Mesendoderm (in vitro differentiated cells): ENCODE results near the gene CD3G. TPM values are rescaled to one million over a fixed set of nuclear protein-coding genes. Genes with fewer than 3 reads are reported as not detected.
"Not testable (repeated sequence)": the region's sequence is repeated elsewhere in the genome, so short reads cannot be mapped to it uniquely, and the experiment has no call there.

Experiments used
- DNase-seq: peaks from one replicate; pipeline ENCODE4 v3.0.0; 2013
- H2AK5ac ChIP-seq: 2 replicates; pipeline ENCODE4 v1.6.1; 2013; ENCODE audit warnings: low read length, inconsistent platforms
- H2BK120ac ChIP-seq: 2 replicates; pipeline ENCODE4 v1.6.1; 2013; ENCODE audit warnings: low read depth, mild to moderate bottlenecking, low read length, moderate library complexity, mixed read lengths
- H2BK15ac ChIP-seq: replicated peaks from 2 replicates; pipeline ENCODE4 v1.6.1; 2013; ENCODE audit warnings: low read depth, mild to moderate bottlenecking, moderate library complexity
- H2BK5ac ChIP-seq: 2 replicates; pipeline ENCODE4 v1.6.1; 2013; ENCODE audit warnings: low read length, inconsistent platforms
- H3K18ac ChIP-seq: 2 replicates; pipeline ENCODE4 v1.6.1; 2013; ENCODE audit warnings: mild to moderate bottlenecking, low read length, mixed read lengths
- H3K23ac ChIP-seq: one replicate; pipeline ENCODE4 v1.6.1; 2013; ENCODE audit warnings: low read length
- H3K27ac ChIP-seq: 2 replicates; pipeline ENCODE4 v1.5.1; 2013; ENCODE audit warnings: low read depth, mild to moderate bottlenecking, inconsistent platforms, low read length, moderate library complexity
- H3K27me3 ChIP-seq: 2 replicates; pipeline ENCODE4 v1.6.1; 2013; ENCODE audit warnings: low read length, control low read depth, mild to moderate bottlenecking, inconsistent platforms; ENCODE audit not compliant: insufficient read depth, poor library complexity
- H3K36me3 ChIP-seq: 2 replicates; pipeline ENCODE4 v1.6.1; 2013; ENCODE audit warnings: low read length, inconsistent platforms; ENCODE audit not compliant: control insufficient read depth, insufficient read depth
- H3K4ac ChIP-seq: one replicate; pipeline ENCODE4 v1.6.1; 2013; ENCODE audit warnings: low read depth, mild to moderate bottlenecking, low read length, moderate library complexity
- H3K4me1 ChIP-seq: 2 replicates; pipeline ENCODE4 v1.6.1; 2013; ENCODE audit warnings: low read depth, low read length, inconsistent platforms; ENCODE audit not compliant: control insufficient read depth
- H3K4me2 ChIP-seq: 2 replicates; pipeline ENCODE4 v1.6.1; 2013; ENCODE audit warnings: low read length
- H3K4me3 ChIP-seq: 2 replicates; pipeline ENCODE4 v1.5.1; 2013; ENCODE audit warnings: mild to moderate bottlenecking, low read length
- H3K56ac ChIP-seq: one replicate; pipeline ENCODE4 v1.6.1; 2013; ENCODE audit warnings: low read length
- H3K79me1 ChIP-seq: 2 replicates; pipeline ENCODE4 v1.6.1; 2013; ENCODE audit warnings: low read length, inconsistent platforms
- H3K79me2 ChIP-seq: 2 replicates; pipeline ENCODE4 v1.6.1; 2013; ENCODE audit warnings: mild to moderate bottlenecking, low read length; ENCODE audit not compliant: control insufficient read depth, insufficient read depth
- H3K9ac ChIP-seq: 2 replicates; pipeline ENCODE4 v1.6.1; 2013; ENCODE audit warnings: low read length, inconsistent platforms
- H4K5ac ChIP-seq: one replicate; pipeline ENCODE4 v1.6.1; 2013; ENCODE audit warnings: low read length
- H4K8ac ChIP-seq: one replicate; pipeline ENCODE4 v1.6.1; 2013; ENCODE audit warnings: low read depth, mild to moderate bottlenecking, control low read depth, low read length, moderate library complexity
- WGBS: extraction: QIAGEN DNeasy Blood & Tissue Kit; methylation state at CpG from one replicate; pipeline ENCODE4 v1.1.7; 2013; ENCODE audit warnings: low lambda C conversion rate, missing lambda C conversion rate; ENCODE audit not compliant: insufficient coverage; ENCODE audit errors: extremely low coverage; 5-methylcytosine and 5-hydroxymethylcytosine counted together
- small RNA-seq: library from polyadenylated mRNA; stranded (forward); fragments of <200 nt; extraction: miRNeasy Mini kit (QIAGEN cat#:217004); gene quantifications from one replicate; pipeline ENCODE3, GENCODE V24; 2013; ENCODE audit not compliant: insufficient read depth

CD3G gene

GRCh38 chr11:118401151-118401879 lies 57.2 kb downstream of the CD3G start, which contains the start of gene ATP5MG:
ATP5MG (plus strand) TSS chr11:118401606; CDS start chr11:118401666, 60 bp downstream.
- H2BK120ac ChIP-seq, result no peak within 1 kb of the TSS
- peak within 1 kb of the TSS; percentile 82 for H3K9ac ChIP-seq
- peak within 1 kb of the TSS; percentile 72 for H3K4ac ChIP-seq
- H3K4me2 ChIP-seq, result peak within 1 kb of the TSS; percentile 93
- no peak within 1 kb of the TSS for H2BK5ac ChIP-seq
- H3K4me1 ChIP-seq, result no peaks in the 10 kb centered on the region
- no peaks in the 10 kb centered on the region for H3K36me3 ChIP-seq
- peak within 1 kb of the TSS; percentile 97 for H3K4me3 ChIP-seq
- H2AK5ac ChIP-seq, result peak within 1 kb of the TSS; percentile 83
- no CpG with 5 or more reads among the region's 51 CpGs for WGBS
- no peak within 1 kb of the TSS for H2BK15ac ChIP-seq
- H4K5ac ChIP-seq, result peak within 1 kb of the TSS; percentile 59
- peak within 1 kb of the TSS; percentile 86 for H3K56ac ChIP-seq
- H3K79me2 ChIP-seq, result peaks cover 31% of the 10 kb centered on the region
- peak within 1 kb of the TSS; percentile 43 for H3K18ac ChIP-seq
- peak; percentile 91 for DNase-seq
- H3K79me1 ChIP-seq, result peaks cover 6% of the 10 kb centered on the region
- no peak within 1 kb of the TSS for H4K8ac ChIP-seq
- H3K27me3 ChIP-seq, result no peaks in the 10 kb centered on the region
- peak within 1 kb of the TSS; percentile 60 for H3K27ac ChIP-seq
- no peak within 1 kb of the TSS for H3K23ac ChIP-seq

GRCh38 chr11:118401880-118402590 lies 57.9 kb downstream of the CD3G start:
- Histone ChIP-seq H3K4me1 (no peaks in the 10 kb centered on the region), H2AK5ac (peak overlapping the region; percentile 83), H2BK15ac (no peak overlapping the region), H3K9ac (peak overlapping the region; percentile 76), H2BK120ac (no peak overlapping the region), H4K8ac (no peak overlapping the region), H3K27me3 (no peaks in the 10 kb centered on the region), H3K36me3 (peaks cover 2% of the 10 kb centered on the region), H3K18ac (peak overlapping the region; percentile 43), H3K4me2 (peak overlapping the region; percentile 93), H3K79me2 (peaks cover 35% of the 10 kb centered on the region), H3K4me3 (peak overlapping the region; percentile 97), H3K23ac (no peak overlapping the region), H2BK5ac (no peak overlapping the region), H4K5ac (no peak overlapping the region), H3K79me1 (peaks cover 10% of the 10 kb centered on the region), H3K27ac (peak overlapping the region; percentile 4), H3K4ac (no peak overlapping the region), H3K56ac (peak overlapping the region; percentile 86)
- WGBS, result no CpG with 5 or more reads among the region's 22 CpGs
- DNase-seq, result peak; percentile 31

GRCh38 chr11:118402594-118402993 lies 58.5 kb downstream of the CD3G start:
- not testable (repeated sequence) for H4K8ac ChIP-seq, H3K27ac ChIP-seq, H2BK15ac ChIP-seq, H3K27me3 ChIP-seq, H3K36me3 ChIP-seq, H3K4ac ChIP-seq, H2AK5ac ChIP-seq, H3K18ac ChIP-seq, H3K23ac ChIP-seq, H2BK120ac ChIP-seq, H4K5ac ChIP-seq, H3K4me1 ChIP-seq, H2BK5ac ChIP-seq, DNase-seq
- Histone ChIP-seq H3K79me2 (peaks cover 35% of the 10 kb centered on the region), H3K9ac (peak overlapping the region; percentile 76), H3K4me3 (peak overlapping the region; percentile 97), H3K79me1 (peaks cover 10% of the 10 kb centered on the region), H3K4me2 (peak overlapping the region; percentile 93), H3K56ac (peak overlapping the region; percentile 86)
- no CpG with 5 or more reads among the region's 7 CpGs for WGBS

Small RNA genes lying within 50 kb of the gene (small RNA-seq; reads per million reads assigned to genes)
- gene AP001582.1, result not detected
